Skeletal muscle satellite cell (primary cell): Measurements from ENCODE around the gene BTK. TPM values are rescaled to one million over a fixed set of nuclear protein-coding genes. Genes with fewer than 3 reads are reported as not detected.

Experiments used
- H3K27me3 ChIP-seq: 2 replicates; pipeline ENCODE4 v1.7.0; 2013; ENCODE audit warnings: low read length; ENCODE audit not compliant: control insufficient read depth, insufficient read depth
- H3K36me3 ChIP-seq: 2 replicates; pipeline ENCODE4 v1.7.0; 2013; ENCODE audit warnings: mild to moderate bottlenecking, control low read depth, low read length; ENCODE audit not compliant: insufficient read depth
- H3K4me1 ChIP-seq: 2 replicates; pipeline ENCODE4 v1.7.0; 2013; ENCODE audit warnings: low read length; ENCODE audit not compliant: control insufficient read depth, insufficient read depth
- H3K4me2 ChIP-seq: 2 replicates; pipeline ENCODE4 v1.7.0; 2013; ENCODE audit warnings: mild to moderate bottlenecking, low read length
- H3K4me3 ChIP-seq: 2 replicates; pipeline ENCODE4 v1.7.0; 2013; ENCODE audit warnings: low read length
- H3K9ac ChIP-seq: 2 replicates; pipeline ENCODE4 v1.7.0; 2013; ENCODE audit warnings: mild to moderate bottlenecking, low read depth, low read length, moderate library complexity
- H3K9me3 ChIP-seq: replicated peaks from 2 replicates; pipeline ENCODE4 v1.7.0; 2013; ENCODE audit warnings: mild to moderate bottlenecking, control low read depth, low read length
- total RNA-seq: library from RNA; depleted of rRNA; stranded (reverse); fragments of >200 nt; gene quantifications from 2 replicates; pipeline ENCODE4 v1.2.3, GENCODE V29; 2012; rRNA removed

Gene BTK
- total RNA-seq, result not detected in 2 replicates

DNA sequence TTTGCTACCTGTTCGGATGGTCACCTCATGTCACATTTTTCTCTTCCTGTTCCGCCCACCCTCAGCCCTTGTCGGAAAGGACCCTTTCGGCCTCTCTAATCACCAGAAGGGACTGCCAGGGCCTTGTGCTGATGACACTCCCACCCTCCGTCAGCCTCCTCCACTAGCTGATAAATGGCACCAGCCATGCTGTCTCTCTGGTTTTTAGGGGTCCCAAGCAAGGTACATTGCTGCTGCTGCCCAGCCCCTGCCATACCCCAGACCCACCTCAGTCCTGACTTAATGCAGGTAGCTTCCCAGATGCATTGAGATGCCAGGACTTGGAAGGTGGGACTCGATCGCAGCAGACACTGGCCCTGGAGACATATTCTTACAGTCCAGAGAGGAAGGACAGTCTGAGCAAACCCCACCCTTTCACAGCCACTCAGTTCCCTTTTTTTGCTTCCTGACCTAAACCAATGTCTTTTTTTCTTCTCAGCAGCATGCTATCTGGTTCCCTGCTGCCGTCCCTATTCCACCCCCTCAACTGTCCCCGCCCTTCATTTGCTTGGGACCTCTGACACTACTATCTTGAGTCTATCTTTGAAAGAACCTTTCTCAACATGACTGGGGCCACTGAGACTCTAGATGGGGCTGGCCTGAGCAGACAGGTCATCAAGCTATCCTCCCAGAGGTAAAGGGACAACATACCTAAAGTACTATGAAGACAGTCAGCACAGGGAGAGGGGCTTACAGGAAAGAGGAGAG lies at the start of gene BTK:
TSS of gene BTK (minus strand) at position 397 of the 747 bp plus-strand sequence. CDS start 10,907 bp downstream, outside the sequence.
- Histone ChIP-seq H3K9me3 (no peaks in the 10 kb centered on the region), H3K9ac (no peak within 1 kb of the TSS), H3K4me1 (no peaks in the 10 kb centered on the region), H3K27me3 (peaks cover 8% of the 10 kb centered on the region), H3K4me2 (no peak within 1 kb of the TSS), H3K36me3 (no peaks in the 10 kb centered on the region), H3K4me3 (no peak within 1 kb of the TSS)

DNA sequence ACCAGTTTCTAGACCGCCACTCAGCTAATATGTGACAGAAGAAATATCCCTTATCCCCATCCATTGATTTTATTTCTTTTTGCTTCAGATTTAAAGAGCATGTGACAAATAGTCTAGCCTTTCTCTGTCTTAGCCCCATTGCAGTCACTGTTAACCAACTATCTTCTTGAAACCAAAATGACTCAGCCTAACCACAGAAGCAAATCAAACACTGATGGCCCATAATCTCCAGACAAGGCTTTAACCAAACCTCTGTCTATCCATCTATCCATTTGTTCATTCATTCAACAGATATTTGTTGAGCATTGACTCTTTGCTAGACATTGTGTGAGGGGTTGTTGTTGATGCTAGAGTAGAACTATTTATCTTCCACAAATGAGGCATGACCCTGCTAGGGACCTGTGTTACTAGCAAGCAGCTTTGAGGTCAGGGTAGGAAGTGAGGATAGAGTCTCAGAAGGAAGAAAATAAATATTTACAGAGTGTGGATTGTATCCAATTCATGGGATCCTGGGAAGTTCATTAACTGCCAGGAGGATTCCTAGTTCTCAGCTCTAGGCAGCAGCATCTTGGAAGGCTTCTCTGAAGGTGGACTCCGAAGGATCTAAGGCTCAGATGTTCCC lies 44.6 kb upstream of the BTK start:
- H3K9me3 ChIP-seq, result no peaks in the 10 kb centered on the region
- no peaks in the 10 kb centered on the region for H3K27me3 ChIP-seq
- no peak overlapping the region for H3K4me3 ChIP-seq
- peak overlapping the region; percentile 44 for H3K4me2 ChIP-seq
- peaks cover 4% of the 10 kb centered on the region for H3K36me3 ChIP-seq
- no peak overlapping the region for H3K9ac ChIP-seq
- peaks cover 17% of the 10 kb centered on the region for H3K4me1 ChIP-seq

DNA sequence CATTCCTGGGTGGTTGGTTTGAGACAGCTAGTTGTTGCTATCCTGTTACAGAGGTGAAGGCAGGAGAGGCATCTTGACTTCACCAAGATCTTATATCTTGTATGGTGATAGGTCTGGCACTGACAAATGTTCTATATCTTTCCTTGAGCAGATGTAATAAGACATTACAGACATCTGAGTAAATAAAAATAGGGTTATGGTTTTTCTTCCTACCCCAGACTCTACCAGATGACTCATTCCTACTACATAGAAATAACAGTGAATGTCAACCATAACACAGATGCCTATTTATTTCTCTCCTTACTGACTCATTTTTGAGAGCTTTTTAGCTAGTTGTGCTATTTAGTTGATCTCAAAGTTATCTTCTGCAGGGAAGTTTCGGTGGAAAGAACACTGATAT lies 43.9 kb upstream of the BTK start:
- H3K4me2 ChIP-seq, result peak overlapping the region; percentile 44
- peaks cover 17% of the 10 kb centered on the region for H3K4me1 ChIP-seq
- peaks cover 4% of the 10 kb centered on the region for H3K36me3 ChIP-seq
- no peaks in the 10 kb centered on the region for H3K27me3 ChIP-seq
- H3K9ac ChIP-seq, result no peak overlapping the region
- H3K4me3 ChIP-seq, result no peak overlapping the region
- no peaks in the 10 kb centered on the region for H3K9me3 ChIP-seq

DNA sequence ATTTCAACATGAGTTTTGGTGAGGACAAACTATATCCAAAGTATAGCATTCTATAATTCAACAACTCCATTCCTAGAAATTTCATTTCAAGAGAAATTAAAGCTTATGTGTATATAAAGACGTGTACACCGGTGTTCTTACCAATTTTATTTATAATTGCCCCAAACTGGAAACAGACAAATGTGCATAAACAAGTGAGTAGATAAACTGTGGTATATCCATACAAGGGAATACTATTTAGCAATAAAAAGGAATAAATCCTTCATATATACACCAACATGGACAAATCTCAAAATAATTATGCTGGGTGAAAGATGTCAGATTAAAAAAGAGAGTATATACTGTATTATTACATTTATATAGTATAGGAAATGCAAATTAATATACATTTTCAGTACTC lies 42.0 kb upstream of the BTK start:
- H3K4me3 ChIP-seq, result no peak overlapping the region
- H3K4me2 ChIP-seq, result no peak overlapping the region
- peaks cover 17% of the 10 kb centered on the region for H3K4me1 ChIP-seq
- no peaks in the 10 kb centered on the region for H3K27me3 ChIP-seq
- peaks cover 4% of the 10 kb centered on the region for H3K36me3 ChIP-seq
- H3K9ac ChIP-seq, result no peak overlapping the region
- no peaks in the 10 kb centered on the region for H3K9me3 ChIP-seq

DNA sequence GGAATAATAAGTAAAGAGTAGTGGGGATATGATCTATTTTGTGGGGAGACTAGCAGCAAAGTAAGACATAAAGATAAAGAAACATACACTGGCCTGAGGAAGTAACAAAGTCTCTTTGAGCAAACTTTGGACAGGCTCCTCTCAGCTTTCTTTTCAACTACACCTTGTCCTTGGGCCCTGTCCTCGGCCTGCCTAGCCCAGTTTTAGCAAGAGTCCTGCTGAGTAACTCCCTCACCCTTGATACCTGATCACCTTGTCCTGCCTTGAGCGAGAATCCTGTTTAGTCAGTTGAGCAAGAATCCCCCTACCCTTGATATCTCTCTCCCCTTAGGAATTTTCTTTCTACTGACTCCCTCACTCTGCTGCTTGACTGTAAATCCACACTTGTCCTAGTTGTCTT lies 33.5 kb upstream of the BTK start:
- peaks cover 8% of the 10 kb centered on the region for H3K4me1 ChIP-seq
- no peak overlapping the region for H3K4me3 ChIP-seq
- no peaks in the 10 kb centered on the region for H3K9me3 ChIP-seq
- H3K4me2 ChIP-seq, result no peak overlapping the region
- no peak overlapping the region for H3K9ac ChIP-seq
- H3K36me3 ChIP-seq, result no peaks in the 10 kb centered on the region
- no peaks in the 10 kb centered on the region for H3K27me3 ChIP-seq

DNA sequence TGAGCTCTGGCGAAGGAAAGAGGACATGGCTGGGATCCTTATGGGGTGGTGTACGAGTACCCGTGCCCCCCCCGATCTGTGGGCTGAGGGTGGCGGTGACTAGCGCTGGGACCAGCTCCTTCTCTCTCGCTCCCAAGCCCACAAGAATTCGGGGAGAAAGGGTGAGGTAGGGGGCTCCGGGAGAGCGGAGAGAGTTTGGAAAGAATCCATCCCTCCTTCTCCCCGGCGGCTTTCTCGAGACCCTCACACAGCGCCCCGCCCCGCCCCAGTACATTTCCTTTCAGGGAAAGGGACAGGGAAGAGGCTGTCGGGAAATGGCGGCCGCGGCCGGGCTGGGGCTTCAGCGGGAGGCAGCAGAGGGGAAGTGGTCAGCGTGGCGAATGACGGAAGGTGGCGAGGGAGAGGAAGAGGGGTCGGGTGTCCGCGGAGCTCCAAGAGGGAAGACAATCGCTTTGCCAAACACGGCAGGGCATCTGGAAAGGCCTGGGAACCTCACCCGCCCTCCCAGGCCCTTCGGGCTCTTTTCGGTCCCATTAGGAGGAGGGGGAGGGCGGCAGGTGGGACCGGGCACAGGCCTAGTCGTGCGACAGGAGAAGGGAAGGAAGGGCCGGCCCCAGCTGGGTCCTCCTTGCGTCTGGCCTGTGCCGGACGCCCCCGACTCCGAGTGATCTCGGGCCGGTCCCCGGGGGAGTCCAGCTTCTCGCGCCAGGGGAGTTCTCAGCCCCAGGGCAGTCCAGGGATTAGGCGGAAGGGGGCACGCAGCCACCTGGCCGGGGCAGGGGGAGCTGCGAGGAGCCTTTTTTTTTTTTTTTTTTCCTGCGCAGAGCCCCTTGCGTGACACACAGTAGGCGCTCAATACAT lies 32.2 kb upstream of the BTK start:
- Histone ChIP-seq H3K4me3 (peak overlapping the region; percentile 71), H3K4me2 (peak overlapping the region; percentile 84), H3K27me3 (no peaks in the 10 kb centered on the region), H3K9me3 (no peaks in the 10 kb centered on the region), H3K36me3 (no peaks in the 10 kb centered on the region), H3K9ac (peak overlapping the region; percentile 93), H3K4me1 (peaks cover 8% of the 10 kb centered on the region)

DNA sequence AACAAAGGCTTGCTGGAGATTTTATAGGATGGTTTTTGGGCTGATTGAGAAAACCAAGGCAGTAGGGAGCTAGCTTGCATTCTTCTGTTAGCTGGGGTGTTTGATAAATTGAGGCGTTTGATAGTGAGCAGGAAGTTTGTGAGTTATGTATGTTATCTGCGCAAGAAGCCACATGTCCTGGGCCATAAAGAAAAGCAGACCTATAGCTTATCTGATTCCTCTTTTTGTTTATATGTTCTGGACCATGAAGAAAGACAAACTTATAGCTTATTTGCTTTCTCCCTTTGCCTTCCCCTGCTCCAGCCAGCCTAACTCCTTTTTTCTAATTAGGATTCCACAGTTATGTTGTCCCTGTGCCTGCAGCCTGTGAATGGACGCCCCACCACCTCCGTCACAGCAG lies 31.2 kb upstream of the BTK start:
- Histone ChIP-seq H3K36me3 (peaks cover 8% of the 10 kb centered on the region), H3K9ac (no peak overlapping the region), H3K9me3 (no peaks in the 10 kb centered on the region), H3K4me1 (peaks cover 8% of the 10 kb centered on the region), H3K4me2 (no peak overlapping the region), H3K4me3 (no peak overlapping the region), H3K27me3 (no peaks in the 10 kb centered on the region)

DNA sequence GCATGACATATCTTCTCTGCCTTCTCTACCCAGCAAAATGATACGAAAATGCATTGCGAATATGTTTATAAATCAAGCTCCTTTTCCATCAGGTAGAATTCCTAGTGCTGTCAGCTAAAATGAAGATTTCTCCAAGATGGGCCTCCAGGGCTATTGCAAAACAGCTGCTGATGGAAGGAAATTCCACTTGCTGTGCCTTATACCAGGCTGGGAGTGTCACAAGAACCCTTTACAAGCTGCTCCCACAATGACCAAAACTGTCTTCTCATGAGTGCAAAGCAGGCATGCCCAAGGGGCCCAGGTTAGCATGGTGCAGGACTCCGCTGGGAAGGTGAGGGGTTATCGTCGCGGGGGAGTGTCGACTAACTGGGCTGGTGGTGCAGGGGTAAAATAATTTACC lies 30.7 kb upstream of the BTK start:
- no peaks in the 10 kb centered on the region for H3K27me3 ChIP-seq

DNA sequence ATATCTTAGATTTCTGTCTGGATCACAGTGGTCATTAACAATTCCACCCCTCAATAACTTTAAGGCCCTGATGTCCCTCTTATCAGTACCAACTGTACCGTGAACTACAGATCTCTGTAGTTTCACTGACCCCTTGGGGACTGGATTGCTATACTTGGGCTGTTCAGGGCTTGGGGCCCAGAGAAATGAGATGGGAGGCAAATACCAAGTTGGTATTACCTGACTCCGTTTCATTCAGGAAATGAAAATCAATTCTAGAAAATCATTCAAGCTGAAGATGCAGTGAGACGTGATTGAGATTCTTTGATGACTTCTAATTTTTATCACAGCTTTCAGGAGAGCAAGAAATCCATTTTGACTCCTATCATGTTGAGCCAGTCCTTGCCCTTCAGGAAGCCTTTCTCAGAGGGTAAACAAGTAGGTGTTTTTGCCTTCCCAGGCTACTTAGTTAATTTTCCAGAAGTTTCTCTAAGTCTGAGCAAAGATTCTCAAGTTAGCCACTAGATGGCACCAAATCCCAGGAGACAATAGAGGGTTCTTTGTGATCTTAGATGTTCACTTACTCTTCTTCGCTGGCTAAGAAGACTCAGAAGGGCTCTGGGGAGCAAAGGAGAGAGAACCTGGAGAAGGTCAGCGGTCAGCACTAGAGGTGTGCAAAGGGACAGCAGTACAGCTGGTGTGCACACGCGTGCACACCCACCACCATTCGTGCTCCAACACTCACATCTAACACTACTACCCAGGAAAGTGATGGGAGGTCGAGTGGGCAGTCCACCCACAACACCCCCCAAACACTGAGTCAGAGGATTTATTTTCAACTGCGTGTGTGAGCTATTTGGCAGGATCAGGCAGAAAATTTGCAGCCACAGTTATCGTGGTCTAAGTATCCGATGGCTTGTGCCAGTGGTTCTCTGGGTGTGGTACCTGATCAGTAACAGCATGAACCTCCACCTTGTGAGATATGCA lies 29.5 kb upstream of the BTK start:
- Histone ChIP-seq H3K4me1 (peaks cover 8% of the 10 kb centered on the region), H3K4me3 (no peak overlapping the region), H3K9me3 (no peaks in the 10 kb centered on the region), H3K9ac (no peak overlapping the region), H3K27me3 (no peaks in the 10 kb centered on the region), H3K36me3 (peaks cover 14% of the 10 kb centered on the region), H3K4me2 (peak overlapping the region; percentile 21)

More for the DNA sequence above, 30.7 kb upstream of the BTK start:
- H3K4me2 ChIP-seq, result no peak overlapping the region
- H3K9me3 ChIP-seq, result no peaks in the 10 kb centered on the region
- no peak overlapping the region for H3K9ac ChIP-seq
- H3K4me3 ChIP-seq, result no peak overlapping the region
- H3K36me3 ChIP-seq, result peaks cover 13% of the 10 kb centered on the region
- peaks cover 8% of the 10 kb centered on the region for H3K4me1 ChIP-seq

DNA sequence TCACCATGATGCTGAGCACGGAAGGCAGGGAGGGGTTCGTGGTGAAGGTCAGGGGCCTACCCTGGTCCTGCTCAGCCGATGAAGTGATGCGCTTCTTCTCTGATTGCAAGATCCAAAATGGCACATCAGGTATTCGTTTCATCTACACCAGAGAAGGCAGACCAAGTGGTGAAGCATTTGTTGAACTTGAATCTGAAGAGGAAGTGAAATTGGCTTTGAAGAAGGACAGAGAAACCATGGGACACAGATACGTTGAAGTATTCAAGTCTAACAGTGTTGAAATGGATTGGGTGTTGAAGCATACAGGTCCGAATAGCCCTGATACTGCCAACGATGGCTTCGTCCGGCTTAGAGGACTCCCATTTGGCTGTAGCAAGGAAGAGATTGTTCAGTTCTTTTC lies 26.0 kb upstream of the BTK start:
- Histone ChIP-seq H3K4me2 (no peak overlapping the region), H3K9me3 (no peaks in the 10 kb centered on the region), H3K27me3 (no peaks in the 10 kb centered on the region), H3K4me3 (no peak overlapping the region), H3K4me1 (peaks cover 4% of the 10 kb centered on the region), H3K36me3 (peaks cover 14% of the 10 kb centered on the region), H3K9ac (no peak overlapping the region)
